ENCODE data around the gene FARP2. TPM values are rescaled to one million over a fixed set of nuclear protein-coding genes. Genes with fewer than 3 reads are reported as not detected.

FARP2 gene
- total RNA-seq, 4 donors from 2014 or later: 26.8 to 37.9 (median 30.2) TPM

- intact Hi-C loops (cut with DNase I): no loop called here
- Histone ChIP-seq H3K4me1 (no peaks in the 10 kb centered on the region), H3K4me3 (no peak overlapping the region), H3K9me3 (no peaks in the 10 kb centered on the region), H3K27ac (replicated peaks in 1 of 4) (no peak overlapping the region), H3K36me3 (peaks cover 10 to 73% (median 57%) of the 10 kb centered on the region in 4 donors), H3K27me3 (no peaks in the 10 kb centered on the region)
- 76% methylated on average over 15 of the region's 16 CpGs for WGBS
- no peak for TF ChIP-seq POLR2AphosphoS5 (IDR thresholded peaks at IDR 0.05)
- no peak for TF ChIP-seq POLR2A (IDR thresholded peaks at IDR 0.05; ENCODE audit: low read depth)
- no peak for TF ChIP-seq EP300 (IDR thresholded peaks at IDR 0.05)
- no peak for TF ChIP-seq CTCF (IDR thresholded peaks at IDR 0.05)
- no peak for DNase-seq (ENCODE audit: extremely low spot score)
These were observed 134.9 kb downstream of the FARP2 start for GRCh38 chr2:241490825-241491506.

GRCh38 chr2:241491549-241492173 is 135.6 kb downstream of the FARP2 start:
- no peak for DNase-seq (ENCODE audit: extremely low spot score)
- Histone ChIP-seq H3K36me3 (peaks cover 16 to 77% (median 64%) of the 10 kb centered on the region in 4 donors), H3K9me3 (no peaks in the 10 kb centered on the region), H3K27me3 (no peaks in the 10 kb centered on the region), H3K27ac (replicated peaks in 1 of 4) (no peak overlapping the region), H3K4me1 (no peaks in the 10 kb centered on the region), H3K4me3 (no peak overlapping the region)
- TF ChIP-seq POLR2A (IDR thresholded peaks at IDR 0.05; ENCODE audit: low read depth) (no peak), POLR2AphosphoS5 (IDR thresholded peaks at IDR 0.05) (no peak), EP300 (IDR thresholded peaks at IDR 0.05) (no peak), CTCF (IDR thresholded peaks at IDR 0.05) (no peak)
- WGBS: 83% methylated on average over 5 of the region's 15 CpGs
- intact Hi-C loops (cut with DNase I): no loop called here

GRCh38 chr2:241492174-241492565 is 136.1 kb downstream of the FARP2 start:
- Histone ChIP-seq H3K4me3 (no peak overlapping the region), H3K27me3 (no peaks in the 10 kb centered on the region), H3K27ac (replicated peaks in 1 of 4) (no peak overlapping the region), H3K4me1 (no peaks in the 10 kb centered on the region), H3K36me3 (peaks cover 21 to 79% (median 69%) of the 10 kb centered on the region in 4 donors), H3K9me3 (no peaks in the 10 kb centered on the region)
- intact Hi-C loops (cut with DNase I): no loop called here
- no peak for DNase-seq (ENCODE audit: extremely low spot score)
- 100% methylated on average over 3 of the region's 7 CpGs for WGBS
- TF ChIP-seq POLR2A (IDR thresholded peaks at IDR 0.05; ENCODE audit: low read depth): no peak
- no peak for TF ChIP-seq CTCF (IDR thresholded peaks at IDR 0.05)
- no peak for TF ChIP-seq EP300 (IDR thresholded peaks at IDR 0.05)
- TF ChIP-seq POLR2AphosphoS5 (IDR thresholded peaks at IDR 0.05): no peak

GRCh38 chr2:241493092-241493491 is 137.0 kb downstream of the FARP2 start:
- DNase-seq (ENCODE audit: extremely low spot score): no peak
- intact Hi-C loops (cut with DNase I): no loop called here
- TF ChIP-seq POLR2AphosphoS5 (IDR thresholded peaks at IDR 0.05) (no peak), CTCF (IDR thresholded peaks at IDR 0.05) (no peak), POLR2A (IDR thresholded peaks at IDR 0.05; ENCODE audit: low read depth) (no peak), EP300 (IDR thresholded peaks at IDR 0.05) (no peak)
- Histone ChIP-seq H3K4me1 (no peaks in the 10 kb centered on the region), H3K27ac (replicated peaks in 1 of 4) (no peak overlapping the region), H3K9me3 (no peaks in the 10 kb centered on the region), H3K27me3 (no peaks in the 10 kb centered on the region), H3K36me3 (peaks cover 25 to 88% (median 78%) of the 10 kb centered on the region in 4 donors), H3K4me3 (no peak overlapping the region)
- 93% methylated on average over 3 of the region's 10 CpGs for whole genome bisulfite sequencing

Data from esophagus muscularis mucosa (tissue), 4 donors.